HG02870 (cell line): ENCODE data around the gene ANKS1A.
A peak's percentile ranks its signal among the peaks of the same experiment; 100 is the strongest.
"Not testable (repeated sequence)": the region's sequence is repeated elsewhere in the genome, so short reads cannot be mapped to it uniquely, and the experiment has no call there.

ENCODE experiments used
- ATAC-seq: cut with Tn5 transposase; IDR thresholded peaks from one replicate; pipeline ENCODE4 v1.9.1; 2021; ENCODE audit warnings: mild to moderate bottlenecking, moderate library complexity; ENCODE audit not compliant: unreplicated experiment

Gene ANKS1A

GRCh38 chr6:34888874-34889555 lies at the start of gene ANKS1A:
ANKS1A (plus strand) TSS chr6:34889255; CDS start chr6:34889403, 148 bp downstream.
- peak; percentile 56 for ATAC-seq

GRCh38 chr6:34839666-34840352 lies 49.2 kb upstream of the ANKS1A start:
- ATAC-seq, result no peak

GRCh38 chr6:34849066-34849465 lies 40.0 kb upstream of the ANKS1A start:
- not testable (repeated sequence) for ATAC-seq

- no peak for ATAC-seq
These were observed 37.7 kb upstream of the ANKS1A start for GRCh38 chr6:34851361-34851760.

- no peak for ATAC-seq
These were observed 36.5 kb upstream of the ANKS1A start for GRCh38 chr6:34852406-34853085.

- no peak for ATAC-seq
These were observed 33.6 kb upstream of the ANKS1A start for GRCh38 chr6:34855463-34855862.

GRCh38 chr6:34858681-34859080 lies 30.4 kb upstream of the ANKS1A start:
- ATAC-seq, result no peak

- ATAC-seq, result no peak
These were observed 29.1 kb upstream of the ANKS1A start for GRCh38 chr6:34859951-34860350.

- ATAC-seq, result no peak
These were observed 28.3 kb upstream of the ANKS1A start for GRCh38 chr6:34860776-34861175.

- ATAC-seq, result no peak
These were observed 25.0 kb upstream of the ANKS1A start for GRCh38 chr6:34864007-34864406.

GRCh38 chr6:34865107-34865506 lies 23.9 kb upstream of the ANKS1A start:
- no peak for ATAC-seq

- ATAC-seq, result no peak
These were observed 22.5 kb upstream of the ANKS1A start for GRCh38 chr6:34866509-34866908.

- no peak for ATAC-seq
These were observed 21.6 kb upstream of the ANKS1A start for GRCh38 chr6:34867484-34867883.

- ATAC-seq, result no peak
These were observed 17.2 kb upstream of the ANKS1A start for GRCh38 chr6:34871853-34872252.

GRCh38 chr6:34872332-34872731 lies 16.7 kb upstream of the ANKS1A start:
- no peak for ATAC-seq

GRCh38 chr6:34875292-34876213 lies 13.5 kb upstream of the ANKS1A start:
- no peak for ATAC-seq

GRCh38 chr6:34876472-34876871 lies 12.6 kb upstream of the ANKS1A start:
- ATAC-seq, result no peak

- ATAC-seq, result no peak
These were observed 11.8 kb upstream of the ANKS1A start for GRCh38 chr6:34877259-34877658.

GRCh38 chr6:34877869-34878485 lies 11.1 kb upstream of the ANKS1A start:
- ATAC-seq, result no peak

- not testable (repeated sequence) for ATAC-seq
These were observed 5.0 kb upstream of the ANKS1A start for GRCh38 chr6:34884073-34884472.
